Dermis blood vessel endothelial cell (primary cell): Measurements from ENCODE around the gene GPRASP1. TPM values are rescaled to one million over a fixed set of nuclear protein-coding genes. Genes with fewer than 3 reads are reported as not detected.
A peak's percentile ranks its signal among the peaks of the same experiment; 100 is the strongest.
"Not testable (repeated sequence)": the region's sequence is repeated elsewhere in the genome, so short reads cannot be mapped to it uniquely, and the experiment has no call there.

Experiments
- DNase-seq: peaks from one replicate; pipeline ENCODE4 v3.0.0; 2010
- total RNA-seq: library from RNA; depleted of rRNA; stranded (reverse); fragments of >200 nt; gene quantifications from 2 replicates; pipeline ENCODE4 v1.2.3, GENCODE V29; 2014

Gene GPRASP1
- total RNA-seq = 0.84 and 2.6 TPM in 2 replicates

- DNase-seq = peak; percentile 31
Observed at GRCh38 chrX:102651242-102652011, at the start of gene GPRASP1. Gene GPRASP1 (plus strand): TSS chrX:102651483. CDS start chrX:102653914, 2,431 bp downstream.

- DNase-seq = peak; percentile 0
Observed at GRCh38 chrX:102604327-102604726, 47.0 kb upstream of the GPRASP1 start.

- DNase-seq = no peak
Observed at GRCh38 chrX:102606115-102606514, 45.2 kb upstream of the GPRASP1 start.

GRCh38 chrX:102610905-102611304, 40.4 kb upstream of the GPRASP1 start:
- no peak for DNase-seq

GRCh38 chrX:102624105-102624504, 27.2 kb upstream of the GPRASP1 start:
- no peak for DNase-seq

GRCh38 chrX:102627640-102628039, 23.6 kb upstream of the GPRASP1 start:
- DNase-seq = no peak

GRCh38 chrX:102637561-102637960, 13.7 kb upstream of the GPRASP1 start:
- no peak for DNase-seq

- DNase-seq = no peak
Observed at GRCh38 chrX:102650903-102651241, 411 bp upstream of the GPRASP1 start.

GRCh38 chrX:102652031-102652688, 877 bp downstream of the GPRASP1 start:
- DNase-seq = peak; percentile 41

- DNase-seq = no peak
Observed at GRCh38 chrX:102654696-102655095, 3.4 kb downstream of the GPRASP1 start.

GRCh38 chrX:102658556-102658955, 7.3 kb downstream of the GPRASP1 start:
- no peak for DNase-seq

GRCh38 chrX:102659790-102660757, 8.8 kb downstream of the GPRASP1 start:
- peak; percentile 74 for DNase-seq

GRCh38 chrX:102663820-102664219, 12.5 kb downstream of the GPRASP1 start:
- DNase-seq = not testable (repeated sequence)

GRCh38 chrX:102667034-102667433, 15.8 kb downstream of the GPRASP1 start:
- DNase-seq = not testable (repeated sequence)

- peak; percentile 70 for DNase-seq
Observed at GRCh38 chrX:102669526-102669925, 18.2 kb downstream of the GPRASP1 start.

GRCh38 chrX:102672856-102673255, 21.6 kb downstream of the GPRASP1 start:
- no peak for DNase-seq

GRCh38 chrX:102677479-102677878, 26.2 kb downstream of the GPRASP1 start:
- not testable (repeated sequence) for DNase-seq

- DNase-seq = no peak
Observed at GRCh38 chrX:102684772-102685520, 33.7 kb downstream of the GPRASP1 start.

GRCh38 chrX:102694749-102695148, 43.5 kb downstream of the GPRASP1 start:
- no peak for DNase-seq

- DNase-seq = no peak
Observed at GRCh38 chrX:102696306-102696705, 45.0 kb downstream of the GPRASP1 start.

GRCh38 chrX:102697494-102697893, 46.2 kb downstream of the GPRASP1 start:
- DNase-seq = peak; percentile 3
